H9 (cell line): Measurements from ENCODE around the gene SLC35G6. TPM values are rescaled to one million over a fixed set of nuclear protein-coding genes. Genes with fewer than 3 reads are reported as not detected.

Source experiments
- DNase-seq: peaks from one replicate; pipeline ENCODE4 v3.0.0-alpha.2; 2017
- H2AFZ ChIP-seq: one replicate; pipeline ENCODE4 v1.6.1; 2013; ENCODE audit warnings: mild to moderate bottlenecking, low read length, control low read depth, moderate library complexity
- H2AK5ac ChIP-seq: 2 replicates; pipeline ENCODE4 v1.6.1; 2013; ENCODE audit warnings: low read length, control low read depth, mixed read lengths; ENCODE audit not compliant: insufficient read length
- H2BK120ac ChIP-seq: one replicate; pipeline ENCODE4 v1.6.1; 2013; ENCODE audit warnings: low read depth, mild to moderate bottlenecking, low read length, control low read depth, inconsistent platforms; ENCODE audit not compliant: poor library complexity, severe bottlenecking
- H2BK12ac ChIP-seq: 2 replicates; pipeline ENCODE4 v1.6.1; 2013; ENCODE audit warnings: low read length, control low read depth, mixed read lengths, low read depth; ENCODE audit not compliant: insufficient read length
- H2BK15ac ChIP-seq: 2 replicates; pipeline ENCODE4 v1.6.1; 2013; ENCODE audit warnings: low read depth, low read length, control low read depth
- H2BK20ac ChIP-seq: one replicate; pipeline ENCODE4 v1.6.1; 2013; ENCODE audit warnings: low read depth, mild to moderate bottlenecking, low read length, control low read depth, inconsistent platforms; ENCODE audit not compliant: poor library complexity, severe bottlenecking
- H2BK5ac ChIP-seq: 2 replicates; pipeline ENCODE4 v1.6.1; 2013; ENCODE audit warnings: low read length, control low read depth, mixed read lengths; ENCODE audit not compliant: insufficient read length
- H3K14ac ChIP-seq: 2 replicates; pipeline ENCODE4 v1.6.1; 2013; ENCODE audit warnings: low read length, control low read depth; ENCODE audit not compliant: insufficient read depth
- H3K18ac ChIP-seq: 2 replicates; pipeline ENCODE4 v1.6.1; 2013; ENCODE audit warnings: low read depth, mild to moderate bottlenecking, mixed read lengths, low read length, control low read depth; ENCODE audit not compliant: insufficient read length
- H3K23ac ChIP-seq: 2 replicates; pipeline ENCODE4 v1.6.1; 2013; ENCODE audit warnings: low read length, control low read depth, mixed read lengths, low read depth; ENCODE audit not compliant: insufficient read length
- H3K23me2 ChIP-seq: 2 replicates; pipeline ENCODE4 v1.6.1; 2013; ENCODE audit warnings: low read depth, mild to moderate bottlenecking, mixed read lengths, low read length, control low read depth; ENCODE audit not compliant: insufficient read length, poor library complexity, severe bottlenecking
- H3K27ac ChIP-seq: 2 replicates; pipeline ENCODE4 v1.5.1; 2013; ENCODE audit warnings: low read length, control low read depth, mixed read lengths, low read depth; ENCODE audit not compliant: insufficient read length
- H3K27me3 ChIP-seq: 2 replicates; pipeline ENCODE4 v1.6.1; 2013; ENCODE audit warnings: low read length, control low read depth, inconsistent platforms; ENCODE audit not compliant: insufficient read depth
- H3K4ac ChIP-seq: 2 replicates; pipeline ENCODE4 v1.6.1; 2013; ENCODE audit warnings: low read depth, mild to moderate bottlenecking, control low read depth, inconsistent platforms, low read length, moderate library complexity
- H3K4me1 ChIP-seq: 2 replicates; pipeline ENCODE4 v1.6.1; 2013; ENCODE audit warnings: low read length, control low read depth, inconsistent platforms; ENCODE audit not compliant: insufficient read depth
- H3K4me2 ChIP-seq: 2 replicates; pipeline ENCODE4 v1.6.1; 2013; ENCODE audit warnings: low read length, control low read depth, mixed read lengths; ENCODE audit not compliant: insufficient read length, insufficient read depth
- H3K56ac ChIP-seq: 2 replicates; pipeline ENCODE4 v1.6.1; 2013; ENCODE audit warnings: low read depth, mild to moderate bottlenecking, mixed read lengths, low read length, control low read depth; ENCODE audit not compliant: insufficient read length
- H3K79me1 ChIP-seq: 2 replicates; pipeline ENCODE4 v1.6.1; 2013; ENCODE audit warnings: low read depth, mild to moderate bottlenecking, moderate library complexity, low read length, control low read depth, inconsistent platforms; ENCODE audit not compliant: insufficient read depth, poor library complexity, severe bottlenecking
- H3K79me2 ChIP-seq: 2 replicates; pipeline ENCODE4 v1.6.1; 2013; ENCODE audit warnings: low read length, control low read depth, inconsistent platforms; ENCODE audit not compliant: insufficient read depth
- H3K9ac ChIP-seq: 2 replicates; pipeline ENCODE4 v1.6.1; 2013; ENCODE audit warnings: low read length, control low read depth, mixed read lengths; ENCODE audit not compliant: insufficient read length; ENCODE audit errors: extremely low read depth
- H3K9me3 ChIP-seq: one replicate; pipeline ENCODE4 v1.6.1; 2013; ENCODE audit warnings: low read depth, low read length, inconsistent platforms; ENCODE audit not compliant: control insufficient read depth
- H3T11ph ChIP-seq: one replicate; pipeline ENCODE4 v1.6.1; 2013; ENCODE audit warnings: mild to moderate bottlenecking, low read length, control low read depth, inconsistent platforms
- H4K20me1 ChIP-seq: one replicate; pipeline ENCODE4 v1.6.1; 2013; ENCODE audit not compliant: control insufficient read depth, insufficient read length, insufficient read depth
- H4K5ac ChIP-seq: 2 replicates; pipeline ENCODE4 v1.6.1; 2013; ENCODE audit warnings: low read depth, mild to moderate bottlenecking, mixed read lengths, low read length, control low read depth; ENCODE audit not compliant: insufficient read length
- H4K8ac ChIP-seq: replicated peaks from 2 replicates; pipeline ENCODE4 v1.6.1; 2013; ENCODE audit warnings: low read length, control low read depth, mixed read lengths, low read depth; ENCODE audit not compliant: insufficient read length
- H4K91ac ChIP-seq: 2 replicates; pipeline ENCODE4 v1.6.1; 2013; ENCODE audit warnings: low read depth, mild to moderate bottlenecking, moderate library complexity, mixed read lengths, low read length, control low read depth; ENCODE audit not compliant: insufficient read length
- H3K27ac Mint-ChIP-seq, 3 experiments: 2 replicates in 2 of 3; 3 replicates in 1 of 3; pipeline ENCODE4 v1.8.0; 2020 to 2021; ENCODE audit warnings: mixed read lengths in 3 of 3, mild to moderate bottlenecking in 1 of 3, moderate library complexity in 1 of 3
- H3K27me3 Mint-ChIP-seq: 2 replicates; pipeline ENCODE4 v1.8.0; 2021; ENCODE audit warnings: low read depth, mild to moderate bottlenecking, moderate library complexity, mixed read lengths
- H3K36me3 Mint-ChIP-seq, 3 experiments: 2 replicates in 2 of 3; 3 replicates in 1 of 3; pipeline ENCODE4 v1.8.0; 2020 to 2021; ENCODE audit warnings: low read depth in 3 of 3, mixed read lengths in 3 of 3; ENCODE audit not compliant: insufficient read depth in 1 of 3
- H3K4me1 Mint-ChIP-seq, 2 experiments: 2 replicates each; pipeline ENCODE4 v1.8.0; 2020; ENCODE audit warnings: mixed read lengths in 2 of 2
- H3K4me3 Mint-ChIP-seq, 2 experiments: 2 replicates in 1 of 2; 3 replicates in 1 of 2; pipeline ENCODE4 v1.8.0; 2020 to 2021; ENCODE audit warnings: mild to moderate bottlenecking in 2 of 2, mixed read lengths in 2 of 2, moderate library complexity in 1 of 2
- H3K9me3 Mint-ChIP-seq, 2 experiments: 2 replicates in 1 of 2; 3 replicates in 1 of 2; pipeline ENCODE4 v1.8.0; 2020; ENCODE audit warnings: mild to moderate bottlenecking in 2 of 2, mixed read lengths in 2 of 2, moderate library complexity in 1 of 2
- WGBS: extraction: QIAGEN DNeasy Blood & Tissue Kit; methylation state at CpG from one replicate; pipeline ENCODE4 v1.1.7; 2013; ENCODE audit warnings: missing lambda C conversion rate, low lambda C conversion rate, mixed read lengths; ENCODE audit not compliant: insufficient read length; ENCODE audit errors: extremely low coverage; 5-methylcytosine and 5-hydroxymethylcytosine counted together
- total RNA-seq: library from RNA; stranded (reverse); gene quantifications from 2 replicates; pipeline ENCODE4 v1.2.1, GENCODE V29; 2021
- TF ChIP-seq, protein P1 (sequence below): fragments of 200-600 bp; sonication (generic); conservative IDR thresholded peaks from 3 replicates; pipeline ENCODE4 v1.8.0; 2021; ENCODE audit warnings: antibody characterized with exemption, mild to moderate bottlenecking

SLC35G6 gene
- total RNA-seq, 1 experiment from 2014 or later = not detected

DNA sequence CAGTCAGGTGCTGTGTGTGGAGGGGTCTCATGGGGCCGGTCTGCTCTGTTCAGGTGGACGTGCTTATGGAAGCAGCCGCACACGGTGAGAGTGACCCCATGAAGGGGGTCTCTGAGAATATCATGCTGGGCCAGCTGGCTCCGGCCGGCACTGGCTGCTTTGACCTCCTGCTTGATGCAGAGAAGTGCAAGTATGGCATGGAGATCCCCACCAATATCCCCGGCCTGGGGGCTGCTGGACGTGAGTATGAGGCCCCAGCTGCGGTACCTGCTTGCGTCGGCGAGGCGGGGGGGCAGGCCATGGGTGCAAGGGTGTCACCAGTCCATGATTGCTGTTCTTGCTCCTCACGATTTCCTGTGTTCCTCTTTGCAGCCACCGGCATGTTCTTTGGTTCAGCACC lies 30.9 kb downstream of the SLC35G6 start:
- Histone ChIP-seq H3K79me2 (no peaks in the 10 kb centered on the region), H2BK15ac (no peak overlapping the region), H3K9me3 (no peaks in the 10 kb centered on the region), H4K5ac (no peak overlapping the region), H3K4ac (no peak overlapping the region), H3T11ph (no peak overlapping the region), H3K4me1 (no peaks in the 10 kb centered on the region), H3K79me1 (no peaks in the 10 kb centered on the region), H2BK20ac (no peak overlapping the region), H3K9ac (no peak overlapping the region), H3K56ac (no peak overlapping the region), H3K14ac (no peak overlapping the region), H4K20me1 (no peaks in the 10 kb centered on the region), H3K23ac (no peak overlapping the region), H4K91ac (no peak overlapping the region), H2AFZ (no peak overlapping the region), H2AK5ac (no peak overlapping the region), H3K18ac (no peak overlapping the region), H4K8ac (no peak overlapping the region), H2BK5ac (no peak overlapping the region), H2BK12ac (no peak overlapping the region), H2BK120ac (no peak overlapping the region), H3K4me2 (no peak overlapping the region), H3K27me3 (no peaks in the 10 kb centered on the region), H3K23me2 (no peaks in the 10 kb centered on the region), H3K27ac (no peak overlapping the region)
- Mint-ChIP-seq H3K27me3 (no peaks in the 10 kb centered on the region), H3K27ac (no peak overlapping the region), H3K4me3 (no peak overlapping the region), H3K4me1 (no peaks in the 10 kb centered on the region), H3K36me3 (peaks cover 42 to 80% (median 72%) of the 10 kb centered on the region in 3 experiments), H3K9me3 (no peaks in the 10 kb centered on the region)
- no peak for DNase-seq
- no CpG with 5 or more reads among the region's 15 CpGs for WGBS
- TF ChIP-seq, protein P1, sequence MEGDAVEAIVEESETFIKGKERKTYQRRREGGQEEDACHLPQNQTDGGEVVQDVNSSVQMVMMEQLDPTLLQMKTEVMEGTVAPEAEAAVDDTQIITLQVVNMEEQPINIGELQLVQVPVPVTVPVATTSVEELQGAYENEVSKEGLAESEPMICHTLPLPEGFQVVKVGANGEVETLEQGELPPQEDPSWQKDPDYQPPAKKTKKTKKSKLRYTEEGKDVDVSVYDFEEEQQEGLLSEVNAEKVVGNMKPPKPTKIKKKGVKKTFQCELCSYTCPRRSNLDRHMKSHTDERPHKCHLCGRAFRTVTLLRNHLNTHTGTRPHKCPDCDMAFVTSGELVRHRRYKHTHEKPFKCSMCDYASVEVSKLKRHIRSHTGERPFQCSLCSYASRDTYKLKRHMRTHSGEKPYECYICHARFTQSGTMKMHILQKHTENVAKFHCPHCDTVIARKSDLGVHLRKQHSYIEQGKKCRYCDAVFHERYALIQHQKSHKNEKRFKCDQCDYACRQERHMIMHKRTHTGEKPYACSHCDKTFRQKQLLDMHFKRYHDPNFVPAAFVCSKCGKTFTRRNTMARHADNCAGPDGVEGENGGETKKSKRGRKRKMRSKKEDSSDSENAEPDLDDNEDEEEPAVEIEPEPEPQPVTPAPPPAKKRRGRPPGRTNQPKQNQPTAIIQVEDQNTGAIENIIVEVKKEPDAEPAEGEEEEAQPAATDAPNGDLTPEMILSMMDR = no peak
